Renal cortical epithelial cell (primary cell): ENCODE results near the gene APOOL. TPM values are rescaled to one million over a fixed set of nuclear protein-coding genes. Genes with fewer than 3 reads are reported as not detected.

Experiments
- DNase-seq: peaks from one replicate; pipeline ENCODE4 v3.0.0-alpha.2; 2011; ENCODE audit warnings: low read depth
- total RNA-seq: library from RNA; depleted of rRNA; stranded (reverse); fragments of >200 nt; gene quantifications from 2 replicates; pipeline ENCODE4 v1.2.3, GENCODE V29; 2014

APOOL gene
- total RNA-seq, 1 donor from 2014 or later: 12.1 TPM

DNA sequence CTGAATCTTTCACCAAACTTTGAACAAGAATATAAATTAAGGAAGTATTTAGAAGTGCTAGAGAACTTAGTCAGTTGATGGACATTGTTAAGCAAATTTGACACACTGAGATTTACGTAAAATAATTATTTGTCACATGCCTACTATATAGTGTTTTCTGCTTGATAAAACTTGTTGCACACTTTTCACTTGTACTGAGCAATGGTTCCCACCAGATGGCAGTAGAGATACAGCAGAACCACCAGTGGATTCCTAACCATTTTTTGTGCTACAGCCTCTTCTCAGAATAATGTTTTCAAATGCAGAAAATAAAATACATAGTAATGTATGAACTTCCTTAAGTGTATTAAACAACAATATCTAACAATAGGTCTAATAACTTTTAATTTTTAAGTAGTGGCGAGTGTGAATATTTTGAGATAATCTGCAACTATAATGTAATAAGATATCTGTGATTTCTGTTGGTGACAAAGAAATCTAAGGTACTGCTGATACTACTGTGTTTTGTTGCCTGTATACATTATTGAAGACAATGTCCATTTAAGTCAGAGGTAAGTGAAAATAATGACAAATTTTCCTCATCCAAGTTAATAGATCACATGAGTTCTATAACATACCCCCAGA is 81.2 kb downstream of the APOOL start:
- peak; percentile 29 for DNase-seq

DNA sequence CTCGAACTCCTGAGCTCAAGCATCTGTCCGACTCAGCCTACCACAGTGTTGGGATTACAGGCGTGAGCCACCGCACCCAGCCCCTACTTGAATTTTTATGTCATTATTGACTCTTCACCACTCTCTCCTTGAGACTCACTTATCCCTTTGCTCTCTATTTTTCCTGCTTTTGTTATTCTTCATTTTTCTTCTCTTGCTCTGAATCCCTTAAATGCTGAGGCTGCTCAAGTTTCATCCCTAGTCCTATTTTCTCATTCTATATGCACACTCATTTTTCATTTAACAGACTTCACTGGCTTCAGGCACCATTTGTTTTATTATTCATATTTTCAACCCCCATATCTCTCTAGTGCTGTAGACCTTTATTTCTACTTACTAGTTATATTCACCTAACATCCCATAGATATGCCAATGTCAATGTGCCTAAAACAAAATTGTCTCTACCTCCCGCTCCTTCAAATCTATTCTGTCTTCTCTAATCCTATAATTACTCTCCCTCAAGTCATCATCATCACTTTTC is 85.7 kb downstream of the APOOL start:
- DNase-seq: no peak

DNA sequence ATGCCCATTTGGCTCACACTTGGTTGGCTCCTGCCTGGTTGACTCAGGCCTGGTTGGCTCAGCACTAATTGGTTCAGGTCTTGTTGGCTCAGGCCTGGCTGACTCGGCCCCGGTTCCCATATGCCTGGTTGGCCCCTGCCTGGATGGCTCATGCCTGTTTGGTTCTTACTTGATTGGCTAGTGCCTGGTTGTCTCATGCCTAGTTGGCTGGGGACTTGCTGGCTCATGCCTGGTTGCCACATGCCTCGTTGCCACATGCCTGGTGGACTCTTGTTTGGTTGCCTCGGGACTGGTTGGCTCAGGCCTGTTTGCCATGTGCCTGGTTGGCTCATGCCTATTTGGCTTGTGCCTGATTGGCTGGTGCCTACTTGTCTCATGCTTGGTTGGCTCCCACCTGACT is 103.7 kb downstream of the APOOL start:
- no peak for DNase-seq

DNA sequence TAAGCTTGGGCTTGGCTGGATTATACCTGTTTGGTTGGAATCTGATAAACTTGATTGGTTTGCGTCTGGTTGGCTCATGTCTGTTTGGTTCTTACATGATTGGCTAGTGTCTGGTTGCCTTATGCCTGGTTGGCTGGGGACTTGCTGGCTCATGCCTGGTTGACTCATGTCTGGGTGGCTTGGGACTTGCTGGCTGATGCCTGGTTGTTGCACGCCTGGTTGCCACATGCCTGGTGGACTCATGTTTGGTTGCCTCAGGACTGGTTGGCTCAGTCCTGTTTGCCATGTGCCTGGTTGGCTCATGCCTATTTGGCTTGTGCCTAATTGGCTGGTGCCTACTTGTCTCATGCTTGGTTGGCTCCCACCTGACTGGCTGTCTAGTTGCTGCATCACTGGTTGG is 104.5 kb downstream of the APOOL start:
- DNase-seq: no peak

DNA sequence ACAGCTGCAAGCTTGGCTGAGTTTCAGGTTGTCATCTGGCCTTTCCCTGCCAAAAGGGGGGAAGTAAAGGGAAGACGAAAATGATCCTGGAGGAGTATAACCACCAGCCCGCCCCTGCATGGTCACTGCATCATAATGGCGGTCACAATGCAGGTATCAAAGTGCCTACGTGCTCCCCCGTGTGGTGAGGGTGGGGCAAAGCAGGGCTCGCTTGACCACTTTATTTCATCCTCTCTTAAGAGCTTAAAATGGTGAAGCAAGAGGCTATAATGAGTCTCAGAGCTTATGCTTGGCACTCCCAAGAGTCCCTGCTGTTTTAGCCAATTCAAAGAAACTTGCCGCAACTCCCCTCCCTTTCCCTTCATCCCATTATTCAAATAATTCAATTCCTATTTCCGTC is 105.6 kb downstream of the APOOL start:
- DNase-seq: no peak

DNA sequence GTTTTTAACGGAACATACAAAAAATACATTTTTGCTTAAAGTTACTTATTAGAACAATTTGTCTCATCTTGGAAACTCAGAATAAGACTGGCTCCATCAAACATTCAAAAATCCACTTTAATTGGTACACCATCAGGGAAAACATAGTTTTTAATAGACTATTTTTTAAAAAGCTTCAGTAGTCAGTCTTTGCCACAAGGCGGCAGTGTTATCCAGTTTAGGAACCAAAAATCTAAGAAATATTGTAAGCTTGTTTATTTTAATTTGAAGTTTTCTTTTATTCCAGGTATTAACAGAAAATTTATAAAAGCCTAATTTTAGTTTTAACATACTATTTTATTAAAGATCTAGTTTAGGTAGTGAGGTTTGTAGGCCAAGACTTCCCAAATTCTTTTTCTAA is 107.7 kb downstream of the APOOL start:
- DNase-seq: no peak

DNA sequence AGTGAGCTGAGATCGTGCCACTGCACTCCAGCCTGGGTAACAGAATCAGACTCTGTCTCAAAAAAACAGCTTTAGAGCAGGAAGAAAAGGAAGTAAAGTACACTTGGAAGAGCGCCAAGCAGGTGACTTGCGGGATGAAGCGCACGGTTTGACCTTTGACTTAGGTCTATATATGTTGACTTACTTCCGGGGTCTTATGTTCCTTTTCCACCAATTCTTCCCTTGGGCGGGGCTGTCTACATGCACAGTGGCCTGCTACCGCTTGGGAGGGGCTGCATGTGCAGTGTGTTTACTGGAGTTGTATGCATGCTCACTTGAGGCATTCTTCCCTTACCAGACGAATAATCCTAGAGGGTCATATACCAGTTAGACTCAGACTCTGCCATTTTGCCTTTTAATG is 108.6 kb downstream of the APOOL start:
- no peak for DNase-seq

DNA sequence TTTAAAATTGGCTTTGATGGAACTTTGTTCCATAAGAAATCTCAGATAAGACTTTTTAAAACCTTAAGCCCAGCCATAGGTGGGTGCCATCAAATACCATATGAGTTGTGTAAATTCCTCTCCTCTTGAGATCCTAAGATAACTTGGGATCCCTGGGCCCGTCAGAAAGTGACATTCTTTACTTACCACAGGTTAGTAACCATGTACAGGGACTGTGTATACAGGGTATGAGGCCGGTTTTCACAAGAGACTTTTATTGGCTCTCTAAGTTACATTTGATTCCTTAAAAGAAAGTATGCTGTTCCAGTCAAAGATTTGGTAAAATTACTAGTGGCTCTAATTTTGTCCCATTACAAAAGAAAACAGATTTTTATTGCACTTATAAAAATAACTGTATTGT is 110.1 kb downstream of the APOOL start:
- DNase-seq: no peak

DNA sequence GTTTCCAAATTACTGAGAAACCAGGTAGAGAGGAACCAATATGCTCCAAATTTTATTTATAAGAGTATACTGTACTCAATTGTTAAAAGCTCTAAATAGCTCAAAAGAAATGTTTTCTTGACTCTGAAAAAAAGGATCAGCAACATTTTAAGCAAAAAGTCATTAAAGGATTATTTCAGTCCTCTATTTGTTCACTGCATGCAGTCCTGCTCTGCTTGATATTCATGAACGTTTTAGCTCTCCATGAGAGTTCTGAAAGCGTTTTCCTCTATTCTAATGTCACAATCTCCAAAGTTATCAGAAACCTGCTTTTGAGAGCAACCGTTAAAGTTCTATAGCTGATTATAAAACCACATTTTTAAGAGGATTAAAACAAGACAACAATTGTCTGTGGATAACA is 110.5 kb downstream of the APOOL start:
- no peak for DNase-seq

DNA sequence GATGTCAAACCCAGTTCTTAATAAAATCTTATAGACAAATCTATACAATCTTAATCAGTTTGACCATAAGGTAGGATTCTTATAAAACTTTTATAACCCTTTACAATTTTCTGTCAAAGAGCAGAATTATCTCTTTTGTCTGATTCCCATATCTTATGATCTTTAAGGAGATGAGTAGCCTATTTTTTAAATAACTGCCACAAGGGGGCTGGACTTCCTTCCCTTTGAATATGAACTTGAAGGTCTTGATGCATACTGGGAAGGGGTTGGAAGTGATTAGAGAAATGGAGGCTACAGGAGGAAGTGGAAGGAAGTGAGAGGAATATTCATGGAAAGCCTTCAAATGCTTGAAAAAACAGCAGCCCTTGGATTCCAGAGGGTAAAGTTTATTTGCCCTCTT is 111.1 kb downstream of the APOOL start:
- no peak for DNase-seq

DNA sequence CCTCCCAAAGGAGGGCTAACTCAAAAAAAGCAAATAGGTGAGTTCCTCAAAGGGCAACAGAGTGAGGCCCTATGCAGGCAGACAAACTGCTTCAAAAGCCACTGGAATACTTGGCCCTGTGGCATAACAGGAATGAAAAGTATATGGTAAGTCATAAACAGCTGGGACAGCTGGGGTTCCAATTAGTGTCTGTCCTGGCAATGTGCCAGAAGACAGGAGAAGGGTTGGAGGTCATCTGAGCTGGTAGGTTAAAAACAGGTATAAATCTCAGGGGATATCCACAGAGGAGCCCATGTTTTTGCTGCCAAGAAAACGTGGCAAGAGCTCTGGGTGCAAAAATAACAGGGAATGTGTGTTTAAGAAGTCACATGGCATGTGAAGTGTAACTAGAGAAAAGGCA is 111.6 kb downstream of the APOOL start:
- no peak for DNase-seq

DNA sequence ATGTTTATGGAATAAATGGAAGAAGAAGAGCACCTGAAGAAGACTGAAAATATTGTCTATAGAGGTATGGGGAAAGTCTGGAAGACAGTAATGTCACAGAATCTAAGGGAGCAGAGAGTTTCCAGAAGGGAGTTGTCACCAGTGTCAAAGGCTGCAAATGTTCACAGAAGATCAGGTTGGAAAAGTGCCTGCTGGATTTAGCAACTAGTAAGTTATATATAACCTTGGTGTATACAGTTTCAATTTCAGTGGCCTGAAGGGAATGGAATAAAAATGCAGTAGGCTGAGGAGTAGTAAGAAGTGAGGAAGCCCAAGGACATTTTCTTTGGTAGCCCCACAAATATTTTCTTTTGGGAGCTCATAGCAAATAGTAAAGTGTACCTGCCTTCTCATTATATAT is 132.7 kb downstream of the APOOL start:
- no peak for DNase-seq

DNA sequence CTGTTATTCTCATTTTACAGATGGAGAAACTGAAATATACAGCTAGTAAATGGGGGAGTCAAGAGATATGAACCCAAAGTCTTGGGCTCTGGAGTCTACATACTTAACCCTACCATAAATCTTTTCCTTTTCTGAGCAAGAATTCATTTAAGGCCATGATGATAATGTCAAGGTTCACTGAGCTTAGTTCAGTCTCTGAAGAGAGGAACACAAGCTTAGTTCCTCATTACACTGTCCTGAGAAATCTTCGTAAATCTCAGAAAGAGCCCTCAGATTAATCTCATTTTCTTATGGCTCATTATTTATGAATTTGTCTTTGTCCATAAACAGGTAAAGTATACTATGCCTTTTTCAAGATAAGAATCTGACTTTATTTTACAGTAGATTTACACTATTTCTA is 135.7 kb downstream of the APOOL start:
- no peak for DNase-seq

DNA sequence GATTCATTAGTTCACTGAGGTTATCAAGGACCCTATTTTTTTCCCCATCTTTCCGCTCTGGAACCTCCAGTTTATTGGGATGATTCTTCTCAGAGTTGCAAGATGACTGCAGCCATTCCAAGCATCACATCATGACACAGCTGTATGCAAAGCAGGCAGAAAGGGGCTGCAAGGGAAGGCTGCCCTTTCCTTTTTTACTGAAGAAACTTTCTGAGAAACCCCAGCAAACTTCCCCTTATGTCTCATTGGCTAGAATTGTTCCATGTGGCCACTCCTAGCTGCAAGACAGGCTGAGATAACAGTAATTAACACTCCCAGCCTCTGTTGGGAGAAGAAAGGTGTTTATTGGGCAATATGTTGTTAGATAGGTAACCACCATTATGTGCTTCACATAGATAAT is 137.3 kb downstream of the APOOL start:
- no peak for DNase-seq

Other genes with a start within 250 kb of the APOOL start
- not detected in 2 replicates for gene SATL1, start 239.9 kb downstream of the APOOL start, total RNA-seq
- gene ZNF711, start 240.1 kb downstream of the APOOL start, total RNA-seq: 2.6 and 7.0 TPM in 2 replicates